Vagina (tissue), 2 donors: ENCODE results near the gene MDFI. TPM values are rescaled to one million over a fixed set of nuclear protein-coding genes. Genes with fewer than 3 reads are reported as not detected.

ENCODE experiments used
- DNase-seq, 2 donors: peaks; one replicate each; pipeline ENCODE4 v3.0.0-alpha.2; 2017; ENCODE audit errors: extremely low spot score in 2 of 2
- H3K27ac ChIP-seq: fragments of 200-600 bp; sonication (generic); one replicate; pipeline ENCODE4 v1.5.1; 2019
- H3K27me3 ChIP-seq: fragments of 200-600 bp; sonication (generic); one replicate; pipeline ENCODE4 v1.5.1; 2019
- H3K36me3 ChIP-seq, 2 donors: fragments of 200-600 bp; sonication (generic); one replicate each; pipeline ENCODE4 v1.5.1; 2017 to 2019
- H3K4me1 ChIP-seq: fragments of 200-600 bp; sonication (generic); one replicate; pipeline ENCODE4 v1.5.1; 2019
- H3K4me3 ChIP-seq, 2 donors: fragments of 200-600 bp; sonication (generic); 1 replicate in 1 of 2; 2 replicates in 1 of 2; pipeline ENCODE4 v1.5.1; 2016 to 2019
- H3K9me3 ChIP-seq: fragments of 200-600 bp; sonication (generic); one replicate; pipeline ENCODE4 v1.5.1; 2019
- POLR2A ChIP-seq, 2 donors: fragments of 450-650 bp; IDR thresholded peaks; one replicate each; pipeline ENCODE4 v1.6.1; 2017; ENCODE audit warnings: antibody characterized with exemption in 2 of 2, mild to moderate bottlenecking in 2 of 2, moderate library complexity in 2 of 2
- POLR2AphosphoS5 ChIP-seq, 2 donors: sonication (generic); formaldehyde crosslinking; IDR thresholded peaks; one replicate each; pipeline ENCODE4 v1.9.0; 2017; ENCODE audit warnings: antibody characterized with exemption in 2 of 2, mild to moderate bottlenecking in 2 of 2, low read depth in 1 of 2; ENCODE audit not compliant: insufficient read depth in 1 of 2
- intact Hi-C: fragments of 100-400 bp; cut with DNase I; formaldehyde crosslinking; loops from one replicate; pipeline ENCODE4 v1.15.1; 2023
- total RNA-seq: library from RNA; depleted of rRNA; stranded (reverse); fragments of >200 nt; gene quantifications from one replicate; pipeline ENCODE4 v1.2.3, GENCODE V29; 2016
- TF ChIP-seq, protein P1 (sequence below), 3 experiments: fragments of 450-650 bp in 2 of 3; fragments of 200-600 bp in 1 of 3; sonication (generic) in 1 of 3; IDR thresholded peaks; one replicate each; pipeline ENCODE4 v1.5.1; 2017 to 2019; ENCODE audit warnings: antibody characterized with exemption in 3 of 3, mild to moderate bottlenecking in 2 of 3, moderate library complexity in 2 of 3

MDFI gene
- total RNA-seq, 1 donor from 2014 or later, result 37.3 TPM

DNA sequence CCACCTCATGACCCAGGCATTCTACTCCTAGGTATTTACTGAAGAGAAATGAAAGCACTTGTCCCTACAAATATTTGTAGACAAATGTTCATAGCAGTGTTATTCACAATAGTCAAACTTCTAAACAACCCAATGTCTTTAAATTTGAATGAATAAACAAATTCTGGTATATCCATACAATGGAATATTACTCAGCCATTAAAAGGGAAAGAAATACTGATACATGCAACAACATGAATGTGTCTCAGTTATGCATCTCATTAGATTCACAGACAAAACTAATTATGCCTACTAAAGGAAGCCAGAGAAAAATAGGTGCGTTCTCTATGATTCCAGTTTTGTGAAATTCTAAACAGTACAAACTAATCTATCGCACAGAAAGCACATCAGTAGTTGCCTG lies 30.7 kb downstream of the MDFI start:
- Histone ChIP-seq H3K9me3 (no peaks in the 10 kb centered on the region), H3K4me3 (no peak overlapping the region), H3K36me3 (no peaks in the 10 kb centered on the region), H3K27me3 (no peaks in the 10 kb centered on the region), H3K4me1 (no peaks in the 10 kb centered on the region), H3K27ac (no peak overlapping the region)
- DNase-seq, result no peak
- TF ChIP-seq, protein P1, sequence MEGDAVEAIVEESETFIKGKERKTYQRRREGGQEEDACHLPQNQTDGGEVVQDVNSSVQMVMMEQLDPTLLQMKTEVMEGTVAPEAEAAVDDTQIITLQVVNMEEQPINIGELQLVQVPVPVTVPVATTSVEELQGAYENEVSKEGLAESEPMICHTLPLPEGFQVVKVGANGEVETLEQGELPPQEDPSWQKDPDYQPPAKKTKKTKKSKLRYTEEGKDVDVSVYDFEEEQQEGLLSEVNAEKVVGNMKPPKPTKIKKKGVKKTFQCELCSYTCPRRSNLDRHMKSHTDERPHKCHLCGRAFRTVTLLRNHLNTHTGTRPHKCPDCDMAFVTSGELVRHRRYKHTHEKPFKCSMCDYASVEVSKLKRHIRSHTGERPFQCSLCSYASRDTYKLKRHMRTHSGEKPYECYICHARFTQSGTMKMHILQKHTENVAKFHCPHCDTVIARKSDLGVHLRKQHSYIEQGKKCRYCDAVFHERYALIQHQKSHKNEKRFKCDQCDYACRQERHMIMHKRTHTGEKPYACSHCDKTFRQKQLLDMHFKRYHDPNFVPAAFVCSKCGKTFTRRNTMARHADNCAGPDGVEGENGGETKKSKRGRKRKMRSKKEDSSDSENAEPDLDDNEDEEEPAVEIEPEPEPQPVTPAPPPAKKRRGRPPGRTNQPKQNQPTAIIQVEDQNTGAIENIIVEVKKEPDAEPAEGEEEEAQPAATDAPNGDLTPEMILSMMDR (IDR thresholded peaks at IDR 0.05), result no peak
- no peak for TF ChIP-seq POLR2A (IDR thresholded peaks at IDR 0.05)
- intact Hi-C loops, result no loop called here

DNA sequence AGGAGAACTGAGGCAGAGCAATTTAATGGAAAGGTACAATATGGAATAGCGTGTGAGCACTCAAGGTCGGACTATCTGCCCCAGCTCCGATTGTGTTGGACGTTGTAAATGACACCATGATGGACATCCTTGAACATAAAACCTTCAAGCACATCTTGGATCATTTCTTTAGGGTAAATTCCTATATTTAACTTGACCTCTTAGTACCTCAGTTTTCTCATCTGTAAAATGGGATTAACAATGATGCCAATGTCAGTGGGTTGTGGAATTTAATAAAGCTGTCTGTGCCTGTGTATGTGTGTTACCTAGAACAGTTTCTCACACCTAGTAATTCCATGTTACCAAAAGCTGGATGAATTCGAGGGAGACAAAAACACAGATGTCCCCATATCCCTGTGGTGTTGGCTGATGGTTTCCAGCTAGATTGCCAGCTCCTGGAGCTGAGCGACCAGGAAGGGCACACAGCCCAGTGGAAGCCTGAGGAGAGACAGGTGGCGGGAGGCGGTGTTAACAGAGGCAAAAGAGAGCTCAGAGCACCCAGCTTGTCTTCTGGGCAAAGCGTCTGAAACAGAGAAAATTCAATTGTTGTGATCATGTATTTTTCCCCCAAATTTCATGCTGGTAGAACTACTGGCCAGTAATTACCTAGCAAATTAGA lies 32.6 kb downstream of the MDFI start:
- no peak overlapping the region for H3K4me3 ChIP-seq
- no peaks in the 10 kb centered on the region for H3K36me3 ChIP-seq
- no peaks in the 10 kb centered on the region for H3K27me3 ChIP-seq
- H3K27ac ChIP-seq, result no peak overlapping the region
- intact Hi-C loops, result no loop called here
- TF ChIP-seq POLR2AphosphoS5 (IDR thresholded peaks at IDR 0.05; ENCODE audit: insufficient read depth in 1 of 2, low read depth in 1 of 2), result no peak
- TF ChIP-seq POLR2A (IDR thresholded peaks at IDR 0.05), result no peak
- TF ChIP-seq, protein P1 (IDR thresholded peaks at IDR 0.05), result no peak
- DNase-seq, result no peak
- H3K9me3 ChIP-seq, result no peaks in the 10 kb centered on the region
- no peaks in the 10 kb centered on the region for H3K4me1 ChIP-seq

DNA sequence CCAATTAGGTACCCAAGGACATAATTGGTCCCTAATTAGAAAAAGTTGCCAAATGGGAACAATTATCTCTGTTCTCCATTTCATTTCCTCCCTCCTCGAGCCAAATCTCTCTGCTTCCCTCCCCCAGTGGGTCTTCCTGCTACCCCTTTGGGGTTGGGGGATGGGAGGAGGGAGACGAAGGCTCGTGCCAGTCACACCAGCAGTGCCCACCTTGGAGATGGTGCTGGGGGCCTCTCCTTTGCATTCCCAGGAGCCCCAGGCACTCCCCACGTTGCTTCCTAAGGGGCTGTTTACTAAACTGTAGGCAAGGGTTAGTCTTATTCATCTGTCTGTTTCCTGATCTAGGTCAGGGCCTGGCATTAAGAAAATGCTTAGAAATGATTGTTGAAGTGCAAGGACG lies 33.1 kb downstream of the MDFI start:
- no peaks in the 10 kb centered on the region for H3K36me3 ChIP-seq
- H3K9me3 ChIP-seq, result no peaks in the 10 kb centered on the region
- H3K4me1 ChIP-seq, result no peaks in the 10 kb centered on the region
- no peaks in the 10 kb centered on the region for H3K27me3 ChIP-seq
- intact Hi-C loops, result no loop called here
- TF ChIP-seq POLR2AphosphoS5 (IDR thresholded peaks at IDR 0.05; ENCODE audit: insufficient read depth in 1 of 2, low read depth in 1 of 2) (no peak), POLR2A (IDR thresholded peaks at IDR 0.05) (no peak)
- TF ChIP-seq, protein P1 (IDR thresholded peaks at IDR 0.05), result no peak
- no peak for DNase-seq
- no peak overlapping the region for H3K4me3 ChIP-seq
- no peak overlapping the region for H3K27ac ChIP-seq

DNA sequence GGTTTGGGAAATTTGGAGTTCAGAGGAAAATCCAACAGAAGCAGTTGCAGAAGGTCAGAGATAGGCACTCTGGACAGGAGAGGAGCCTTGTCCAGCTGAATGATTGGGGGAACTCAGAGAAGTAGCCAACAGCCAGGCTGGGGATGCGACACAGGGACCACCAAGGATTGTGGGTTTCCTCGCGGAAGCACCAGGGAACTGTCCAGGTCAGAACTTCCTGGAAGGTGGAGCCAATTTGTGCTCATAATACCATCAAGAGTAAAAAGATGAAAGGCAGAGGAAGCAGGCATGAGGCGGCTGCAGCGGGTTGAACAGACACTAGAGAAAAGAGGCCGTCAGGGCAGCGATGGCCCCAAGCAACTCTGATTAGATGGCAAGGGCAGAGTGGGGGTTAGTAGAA lies 33.7 kb downstream of the MDFI start:
- Histone ChIP-seq H3K36me3 (no peaks in the 10 kb centered on the region), H3K4me3 (no peak overlapping the region), H3K9me3 (no peaks in the 10 kb centered on the region), H3K27ac (no peak overlapping the region), H3K27me3 (no peaks in the 10 kb centered on the region), H3K4me1 (no peaks in the 10 kb centered on the region)
- intact Hi-C loops, result no loop called here
- TF ChIP-seq POLR2A (IDR thresholded peaks at IDR 0.05), result no peak
- TF ChIP-seq, protein P1 (IDR thresholded peaks at IDR 0.05), result no peak
- no peak for DNase-seq

DNA sequence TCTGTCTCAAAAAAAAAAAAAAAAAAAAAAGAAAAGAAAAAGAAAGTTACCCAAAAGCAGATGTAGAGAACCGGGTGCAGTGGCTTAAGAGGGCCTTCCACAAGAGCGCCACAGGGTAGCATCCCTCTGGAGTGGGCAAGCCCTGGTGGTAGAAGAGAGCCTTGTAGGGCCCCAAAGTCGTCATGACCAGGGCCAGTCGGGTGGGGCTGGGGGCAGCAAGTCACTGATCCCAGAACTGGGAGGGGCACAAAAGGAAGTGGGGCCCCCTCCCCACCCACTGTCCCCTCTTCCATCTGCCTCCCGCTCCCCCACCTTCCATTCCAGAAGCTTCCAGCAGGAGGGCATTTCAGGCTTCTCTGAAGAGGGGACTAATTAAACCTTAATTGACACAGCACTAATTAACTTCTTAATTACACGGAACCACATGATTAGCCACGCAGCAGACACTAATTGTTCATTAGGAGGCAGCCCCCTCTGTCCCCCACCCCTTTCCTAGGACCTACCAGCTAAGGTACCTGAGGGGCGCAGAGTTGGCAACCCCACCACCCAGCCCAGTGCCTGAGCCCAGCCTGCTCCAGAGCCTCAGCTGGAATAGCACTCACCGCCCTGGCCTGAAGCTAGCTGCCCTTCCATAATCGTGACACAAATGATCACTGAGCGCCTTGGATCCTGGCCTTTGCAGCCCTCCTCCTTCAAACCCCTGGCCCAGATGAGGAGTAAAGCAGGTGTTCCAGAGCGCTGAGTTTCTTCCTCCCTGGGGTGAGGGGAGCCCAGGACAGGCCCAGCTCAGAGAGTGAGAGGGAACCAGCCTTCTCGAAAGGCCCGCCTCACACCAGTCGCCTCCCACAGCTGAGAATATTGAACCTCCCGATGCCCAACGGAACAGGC lies 34.8 kb downstream of the MDFI start:
- no peak overlapping the region for H3K27ac ChIP-seq
- no peaks in the 10 kb centered on the region for H3K4me1 ChIP-seq
- TF ChIP-seq, protein P1 (IDR thresholded peaks at IDR 0.05), result no peak
- TF ChIP-seq POLR2AphosphoS5 (IDR thresholded peaks at IDR 0.05; ENCODE audit: insufficient read depth in 1 of 2, low read depth in 1 of 2) (no peak), POLR2A (IDR thresholded peaks at IDR 0.05) (no peak)
- no peaks in the 10 kb centered on the region for H3K36me3 ChIP-seq
- no peaks in the 10 kb centered on the region for H3K9me3 ChIP-seq
- no peak for DNase-seq
- no peak overlapping the region for H3K4me3 ChIP-seq
- intact Hi-C loops, result no loop called here
- H3K27me3 ChIP-seq, result no peaks in the 10 kb centered on the region
